K562 (cell line): Measurements from ENCODE around the gene PHACTR3. TPM values are rescaled to one million over a fixed set of nuclear protein-coding genes. Genes with fewer than 3 reads are reported as not detected.

Experiments
- EZH2 ChIP-seq: IDR thresholded peaks from 2 replicates; pipeline ENCODE4 v1.6.1; 2012; ENCODE audit warnings: low read depth, mild to moderate bottlenecking, inconsistent platforms, low read length, borderline replicate concordance
- PPARD ChIP-seq: fragments of 250-450 bp; sonication (Bioruptor Pico); IDR thresholded peaks from 2 replicates; pipeline ENCODE4 v1.8.0; 2022; ENCODE audit warnings: inconsistent platforms, mild to moderate bottlenecking, moderate library complexity
- RBM39 ChIP-seq: fragments of 200-400 bp; formaldehyde crosslinking; optimal IDR thresholded peaks from 2 replicates; pipeline ENCODE3; 2018; ENCODE audit warnings: low read depth, low read length
- TAF15 ChIP-seq: fragments of 200-400 bp; formaldehyde crosslinking; IDR thresholded peaks from 2 replicates; pipeline ENCODE4 v1.6.1; 2017; ENCODE audit warnings: mild to moderate bottlenecking, low read depth, low read length, moderate library complexity
- TOE1 ChIP-seq, 2 experiments: fragments of 450-650 bp in 1 of 2; sonication (generic) in 1 of 2; formaldehyde crosslinking in 1 of 2; IDR thresholded peaks; 2 replicates each; pipeline versions ENCODE4 v1.7.1 to v1.8.0; 2016 to 2022; ENCODE audit warnings: borderline replicate concordance in 2 of 2, mild to moderate bottlenecking in 2 of 2, antibody characterized with exemption in 1 of 2, inconsistent platforms in 1 of 2, low read depth in 1 of 2, missing genetic modification reagents in 1 of 2, moderate library complexity in 1 of 2
- polyA plus RNA-seq, 8 experiments: library from polyadenylated mRNA; depleted of rRNA in 4 of 8; stranded (reverse) in 5 of 8; unstranded in 3 of 8; fragments of >200 nt; fragmentation: Nextera tagmentation in 2 of 8; fragmentation: Illumina TruSeq in 1 of 8; extraction: Ambion mirVana in 2 of 8; extraction: Trizol in 1 of 8; gene quantifications; 2 replicates each; pipeline versions ENCODE4 v1.2.1 to v1.2.3, GENCODE V29; 2011 to 2014; ENCODE audit warnings: inconsistent platforms in 1 of 8, missing spikeins in 1 of 8
- total RNA-seq, 7 experiments: library from RNA; depleted of rRNA in 6 of 7; stranded (reverse); fragments of >200 nt in 6 of 7; fragmentation: Illumina TruSeq in 2 of 7; extraction: Trizol in 2 of 7; gene quantifications; 2 replicates each; pipeline versions ENCODE4 v1.2.1 to v1.2.3, GENCODE V29; 2011 to 2021; ENCODE audit warnings: low replicate concordance in 1 of 7
- TF ChIP-seq, protein P1 (sequence below): sonication (generic); formaldehyde crosslinking; IDR thresholded peaks from 2 replicates; pipeline ENCODE4 v1.8.0; 2022; ENCODE audit warnings: missing genetic modification reagents, mild to moderate bottlenecking, borderline replicate concordance
- TF ChIP-seq, protein P2 (sequence below), 2 experiments: fragments of 450-650 bp in 1 of 2; sonication (generic) in 1 of 2; formaldehyde crosslinking in 1 of 2; IDR thresholded peaks; 2 replicates each; pipeline versions ENCODE4 v1.7.1 to v1.9.0; 2016 to 2022; ENCODE audit warnings: inconsistent platforms in 1 of 2, mild to moderate bottlenecking in 1 of 2, missing genetic modification reagents in 1 of 2
- TF ChIP-seq, protein P3 (sequence below), 2 experiments: fragments of 450-650 bp; IDR thresholded peaks; 2 replicates each; pipeline ENCODE4 v1.6.1; 2016
- TF ChIP-seq, protein P4 (sequence below), 2 experiments: fragments of 250-450 bp in 1 of 2; fragments of 450-650 bp in 1 of 2; sonication (Bioruptor Pico) in 1 of 2; IDR thresholded peaks; 2 replicates each; pipeline versions ENCODE4 v1.6.1 to v1.8.0; 2016 to 2021; ENCODE audit warnings: mild to moderate bottlenecking in 2 of 2, moderate library complexity in 2 of 2, missing compliant biosample characterization in 1 of 2, missing genetic modification characterization in 1 of 2

The PHACTR3 gene
- total and polyA plus RNA-seq, 9 of the 15 experiments (the other 6 are each of a cell fraction or from before 2014, with no cell fraction given) = not detected

DNA sequence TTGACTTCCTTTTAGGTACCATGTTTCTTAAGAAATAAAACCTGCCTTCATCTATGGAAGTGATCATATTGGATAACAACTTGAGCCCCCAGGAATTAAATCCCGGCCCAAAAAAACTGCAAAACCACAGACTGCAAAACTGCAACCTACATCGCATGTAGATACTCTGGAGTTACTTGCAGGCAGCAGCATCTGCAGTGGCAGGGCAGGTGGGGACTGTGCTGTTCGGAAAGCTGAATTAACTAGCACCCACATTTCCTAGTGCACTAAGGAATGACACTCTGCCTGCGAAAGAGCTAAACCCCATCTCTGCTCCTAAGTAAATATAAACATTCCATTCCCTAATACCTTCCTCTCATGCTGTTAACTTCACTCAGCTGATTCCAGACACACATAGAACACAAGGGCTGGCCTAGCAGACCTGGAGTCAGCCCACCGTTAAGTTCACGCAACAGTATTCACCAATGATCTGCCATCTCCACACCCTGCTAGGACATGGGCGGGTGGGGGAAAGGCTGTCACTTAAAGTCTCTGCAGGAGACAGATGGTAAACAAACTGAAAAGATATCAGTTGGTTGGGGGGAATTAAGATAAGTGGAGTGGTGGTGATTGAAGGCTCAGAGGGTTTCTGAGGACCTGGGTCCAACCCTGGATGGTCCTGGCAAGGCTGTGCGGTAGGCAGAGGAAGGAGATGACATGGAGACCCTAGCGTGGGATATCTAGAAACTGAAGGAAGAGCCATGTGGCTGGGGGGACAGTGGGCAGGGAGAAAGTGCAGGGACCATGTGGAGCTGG is 200.7 kb downstream of the PHACTR3 start (continued):
- TF ChIP-seq, protein P1, sequence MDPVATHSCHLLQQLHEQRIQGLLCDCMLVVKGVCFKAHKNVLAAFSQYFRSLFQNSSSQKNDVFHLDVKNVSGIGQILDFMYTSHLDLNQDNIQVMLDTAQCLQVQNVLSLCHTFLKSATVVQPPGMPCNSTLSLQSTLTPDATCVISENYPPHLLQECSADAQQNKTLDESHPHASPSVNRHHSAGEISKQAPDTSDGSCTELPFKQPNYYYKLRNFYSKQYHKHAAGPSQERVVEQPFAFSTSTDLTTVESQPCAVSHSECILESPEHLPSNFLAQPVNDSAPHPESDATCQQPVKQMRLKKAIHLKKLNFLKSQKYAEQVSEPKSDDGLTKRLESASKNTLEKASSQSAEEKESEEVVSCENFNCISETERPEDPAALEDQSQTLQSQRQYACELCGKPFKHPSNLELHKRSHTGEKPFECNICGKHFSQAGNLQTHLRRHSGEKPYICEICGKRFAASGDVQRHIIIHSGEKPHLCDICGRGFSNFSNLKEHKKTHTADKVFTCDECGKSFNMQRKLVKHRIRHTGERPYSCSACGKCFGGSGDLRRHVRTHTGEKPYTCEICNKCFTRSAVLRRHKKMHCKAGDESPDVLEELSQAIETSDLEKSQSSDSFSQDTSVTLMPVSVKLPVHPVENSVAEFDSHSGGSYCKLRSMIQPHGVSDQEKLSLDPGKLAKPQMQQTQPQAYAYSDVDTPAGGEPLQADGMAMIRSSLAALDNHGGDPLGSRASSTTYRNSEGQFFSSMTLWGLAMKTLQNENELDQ (CRISPR knock-in tag) = no peak
- TF ChIP-seq, protein P2, sequence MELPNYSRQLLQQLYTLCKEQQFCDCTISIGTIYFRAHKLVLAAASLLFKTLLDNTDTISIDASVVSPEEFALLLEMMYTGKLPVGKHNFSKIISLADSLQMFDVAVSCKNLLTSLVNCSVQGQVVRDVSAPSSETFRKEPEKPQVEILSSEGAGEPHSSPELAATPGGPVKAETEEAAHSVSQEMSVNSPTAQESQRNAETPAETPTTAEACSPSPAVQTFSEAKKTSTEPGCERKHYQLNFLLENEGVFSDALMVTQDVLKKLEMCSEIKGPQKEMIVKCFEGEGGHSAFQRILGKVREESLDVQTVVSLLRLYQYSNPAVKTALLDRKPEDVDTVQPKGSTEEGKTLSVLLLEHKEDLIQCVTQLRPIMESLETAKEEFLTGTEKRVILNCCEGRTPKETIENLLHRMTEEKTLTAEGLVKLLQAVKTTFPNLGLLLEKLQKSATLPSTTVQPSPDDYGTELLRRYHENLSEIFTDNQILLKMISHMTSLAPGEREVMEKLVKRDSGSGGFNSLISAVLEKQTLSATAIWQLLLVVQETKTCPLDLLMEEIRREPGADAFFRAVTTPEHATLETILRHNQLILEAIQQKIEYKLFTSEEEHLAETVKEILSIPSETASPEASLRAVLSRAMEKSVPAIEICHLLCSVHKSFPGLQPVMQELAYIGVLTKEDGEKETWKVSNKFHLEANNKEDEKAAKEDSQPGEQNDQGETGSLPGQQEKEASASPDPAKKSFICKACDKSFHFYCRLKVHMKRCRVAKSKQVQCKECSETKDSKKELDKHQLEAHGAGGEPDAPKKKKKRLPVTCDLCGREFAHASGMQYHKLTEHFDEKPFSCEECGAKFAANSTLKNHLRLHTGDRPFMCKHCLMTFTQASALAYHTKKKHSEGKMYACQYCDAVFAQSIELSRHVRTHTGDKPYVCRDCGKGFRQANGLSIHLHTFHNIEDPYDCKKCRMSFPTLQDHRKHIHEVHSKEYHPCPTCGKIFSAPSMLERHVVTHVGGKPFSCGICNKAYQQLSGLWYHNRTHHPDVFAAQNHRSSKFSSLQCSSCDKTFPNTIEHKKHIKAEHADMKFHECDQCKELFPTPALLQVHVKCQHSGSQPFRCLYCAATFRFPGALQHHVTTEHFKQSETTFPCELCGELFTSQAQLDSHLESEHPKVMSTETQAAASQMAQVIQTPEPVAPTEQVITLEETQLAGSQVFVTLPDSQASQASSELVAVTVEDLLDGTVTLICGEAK (IDR thresholded peaks at IDR 0.05) = no peak
- TF ChIP-seq, protein P2 (CRISPR knock-in tag; IDR thresholded peaks at IDR 0.05) = no peak
- TF ChIP-seq RBM39 (no peak), TOE1 (IDR thresholded peaks at IDR 0.05; ENCODE audit: borderline replicate concordance) (no peak), TOE1 (CRISPR knock-in tag; IDR thresholded peaks at IDR 0.05; ENCODE audit: borderline replicate concordance, low read depth) (no peak), PPARD (CRISPR knock-in tag) (no peak), TAF15 (no peak), EZH2 (no peak)
- TF ChIP-seq, protein P3, sequence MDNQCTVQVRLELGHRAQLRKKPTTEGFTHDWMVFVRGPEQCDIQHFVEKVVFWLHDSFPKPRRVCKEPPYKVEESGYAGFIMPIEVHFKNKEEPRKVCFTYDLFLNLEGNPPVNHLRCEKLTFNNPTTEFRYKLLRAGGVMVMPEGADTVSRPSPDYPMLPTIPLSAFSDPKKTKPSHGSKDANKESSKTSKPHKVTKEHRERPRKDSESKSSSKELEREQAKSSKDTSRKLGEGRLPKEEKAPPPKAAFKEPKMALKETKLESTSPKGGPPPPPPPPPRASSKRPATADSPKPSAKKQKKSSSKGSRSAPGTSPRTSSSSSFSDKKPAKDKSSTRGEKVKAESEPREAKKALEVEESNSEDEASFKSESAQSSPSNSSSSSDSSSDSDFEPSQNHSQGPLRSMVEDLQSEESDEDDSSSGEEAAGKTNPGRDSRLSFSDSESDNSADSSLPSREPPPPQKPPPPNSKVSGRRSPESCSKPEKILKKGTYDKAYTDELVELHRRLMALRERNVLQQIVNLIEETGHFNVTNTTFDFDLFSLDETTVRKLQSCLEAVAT (IDR thresholded peaks at IDR 0.05) = no peak
- TF ChIP-seq, protein P4, sequence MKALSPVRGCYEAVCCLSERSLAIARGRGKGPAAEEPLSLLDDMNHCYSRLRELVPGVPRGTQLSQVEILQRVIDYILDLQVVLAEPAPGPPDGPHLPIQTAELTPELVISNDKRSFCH (CRISPR knock-in tag; IDR thresholded peaks at IDR 0.05) = no peak
- TF ChIP-seq, protein P4 (tag; IDR thresholded peaks at IDR 0.05) = no peak
